Left hindlimb (tissue), 1 donor: ENCODE results near the gene CD19.
A peak's percentile ranks its signal among the peaks of the same experiment; 100 is the strongest.
"Not testable (repeated sequence)": the region's sequence is repeated elsewhere in the genome, so short reads cannot be mapped to it uniquely, and the experiment has no call there.

ENCODE experiments used
- DNase-seq: peaks from one replicate; pipeline ENCODE4 v3.0.0-alpha.2; 2018

CD19 gene

GRCh38 chr16:28910086-28911031 lies 21.4 kb upstream of the CD19 start:
- DNase-seq = no peak

GRCh38 chr16:28912558-28912957 lies 19.2 kb upstream of the CD19 start:
- DNase-seq = no peak

- DNase-seq = no peak
These were observed 17.6 kb upstream of the CD19 start for GRCh38 chr16:28913946-28914724.

- DNase-seq = no peak
These were observed 16.6 kb upstream of the CD19 start for GRCh38 chr16:28915181-28915580.

GRCh38 chr16:28917095-28917494 lies 14.7 kb upstream of the CD19 start:
- no peak for DNase-seq

GRCh38 chr16:28918698-28919097 lies 13.1 kb upstream of the CD19 start:
- no peak for DNase-seq

- DNase-seq = no peak
These were observed 8.6 kb upstream of the CD19 start for GRCh38 chr16:28923231-28923587.

- no peak for DNase-seq
These were observed 7.9 kb upstream of the CD19 start for GRCh38 chr16:28923652-28924398.

GRCh38 chr16:28924399-28924761 lies 7.4 kb upstream of the CD19 start:
- no peak for DNase-seq

- peak; percentile 97 for DNase-seq
These were observed 6.9 kb upstream of the CD19 start, which contains the start of gene RABEP2 for GRCh38 chr16:28924762-28925385. TSS of gene RABEP2 (minus strand) at chr16:28925238. CDS start at chr16:28925163, 75 bp downstream.

- DNase-seq = peak; percentile 92
These were observed 6.2 kb upstream of the CD19 start for GRCh38 chr16:28925386-28926228.

GRCh38 chr16:28926284-28926683 lies 5.5 kb upstream of the CD19 start:
- DNase-seq = not testable (repeated sequence)

GRCh38 chr16:28927815-28928214 lies 4.0 kb upstream of the CD19 start:
- DNase-seq = no peak

- no peak for DNase-seq
These were observed 1.6 kb upstream of the CD19 start for GRCh38 chr16:28930203-28930602.

- no peak for DNase-seq
These were observed 1.1 kb upstream of the CD19 start for GRCh38 chr16:28930652-28931051.

GRCh38 chr16:28932339-28933141 lies 769 bp downstream of the CD19 start:
- DNase-seq = no peak

- DNase-seq = no peak
These were observed 1.4 kb downstream of the CD19 start for GRCh38 chr16:28933171-28933570.

GRCh38 chr16:28935346-28935745 lies 3.6 kb downstream of the CD19 start:
- DNase-seq = no peak

- DNase-seq = peak; percentile 82
These were observed 4.4 kb downstream of the CD19 start for GRCh38 chr16:28935924-28936783.

GRCh38 chr16:28936784-28937155 lies 5.0 kb downstream of the CD19 start:
- DNase-seq = no peak
